ENCODE measurements around the gene FER.

DNA sequence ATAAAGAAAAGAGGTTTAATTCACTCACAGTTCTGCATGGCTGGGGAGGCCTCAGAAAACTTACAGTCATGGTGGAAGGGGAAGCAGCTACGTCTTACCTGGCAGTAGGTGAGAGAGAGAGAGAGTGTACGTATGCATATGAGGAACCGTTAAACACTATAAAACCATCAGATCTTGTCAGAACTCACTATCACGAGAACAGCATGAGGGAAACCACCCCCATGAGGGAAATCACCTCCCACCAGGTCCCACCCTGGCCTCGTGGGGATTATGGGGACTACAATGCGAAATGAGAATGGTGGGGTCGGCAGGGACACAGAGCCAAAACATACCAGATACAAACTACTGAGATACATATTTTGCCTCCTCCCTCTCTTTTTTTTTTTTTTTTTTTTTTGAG, 10.8 kb upstream of the FER start:
- TF ChIP-seq, protein P1, sequence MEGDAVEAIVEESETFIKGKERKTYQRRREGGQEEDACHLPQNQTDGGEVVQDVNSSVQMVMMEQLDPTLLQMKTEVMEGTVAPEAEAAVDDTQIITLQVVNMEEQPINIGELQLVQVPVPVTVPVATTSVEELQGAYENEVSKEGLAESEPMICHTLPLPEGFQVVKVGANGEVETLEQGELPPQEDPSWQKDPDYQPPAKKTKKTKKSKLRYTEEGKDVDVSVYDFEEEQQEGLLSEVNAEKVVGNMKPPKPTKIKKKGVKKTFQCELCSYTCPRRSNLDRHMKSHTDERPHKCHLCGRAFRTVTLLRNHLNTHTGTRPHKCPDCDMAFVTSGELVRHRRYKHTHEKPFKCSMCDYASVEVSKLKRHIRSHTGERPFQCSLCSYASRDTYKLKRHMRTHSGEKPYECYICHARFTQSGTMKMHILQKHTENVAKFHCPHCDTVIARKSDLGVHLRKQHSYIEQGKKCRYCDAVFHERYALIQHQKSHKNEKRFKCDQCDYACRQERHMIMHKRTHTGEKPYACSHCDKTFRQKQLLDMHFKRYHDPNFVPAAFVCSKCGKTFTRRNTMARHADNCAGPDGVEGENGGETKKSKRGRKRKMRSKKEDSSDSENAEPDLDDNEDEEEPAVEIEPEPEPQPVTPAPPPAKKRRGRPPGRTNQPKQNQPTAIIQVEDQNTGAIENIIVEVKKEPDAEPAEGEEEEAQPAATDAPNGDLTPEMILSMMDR (IDR thresholded peaks at IDR 0.05; ENCODE audit: low read depth, low read length, poor library complexity, severe bottlenecking): no peak
- no peak for TF ChIP-seq EZH2phosphoT487 (IDR thresholded peaks at IDR 0.05; ENCODE audit: borderline replicate concordance, low read length)
